A673 (cell line): Measurements from ENCODE around the gene IL34.

Experiments used
- EZH2 ChIP-seq: fragments of 200-600 bp; sonication (generic); IDR thresholded peaks from 2 replicates; pipeline ENCODE4 v1.6.1; 2017; ENCODE audit warnings: borderline replicate concordance, low read depth, mild to moderate bottlenecking, mixed read lengths, antibody characterized with exemption, low read length; ENCODE audit not compliant: poor library complexity, severe bottlenecking
- TF ChIP-seq, protein P1 (sequence below): fragments of 300-800, 200-600 bp; sonication (generic); conservative IDR thresholded peaks from 2 replicates; pipeline ENCODE4 v1.5.1; 2017; ENCODE audit warnings: low read depth, mild to moderate bottlenecking, antibody characterized with exemption, low read length, moderate library complexity, mixed read lengths

DNA sequence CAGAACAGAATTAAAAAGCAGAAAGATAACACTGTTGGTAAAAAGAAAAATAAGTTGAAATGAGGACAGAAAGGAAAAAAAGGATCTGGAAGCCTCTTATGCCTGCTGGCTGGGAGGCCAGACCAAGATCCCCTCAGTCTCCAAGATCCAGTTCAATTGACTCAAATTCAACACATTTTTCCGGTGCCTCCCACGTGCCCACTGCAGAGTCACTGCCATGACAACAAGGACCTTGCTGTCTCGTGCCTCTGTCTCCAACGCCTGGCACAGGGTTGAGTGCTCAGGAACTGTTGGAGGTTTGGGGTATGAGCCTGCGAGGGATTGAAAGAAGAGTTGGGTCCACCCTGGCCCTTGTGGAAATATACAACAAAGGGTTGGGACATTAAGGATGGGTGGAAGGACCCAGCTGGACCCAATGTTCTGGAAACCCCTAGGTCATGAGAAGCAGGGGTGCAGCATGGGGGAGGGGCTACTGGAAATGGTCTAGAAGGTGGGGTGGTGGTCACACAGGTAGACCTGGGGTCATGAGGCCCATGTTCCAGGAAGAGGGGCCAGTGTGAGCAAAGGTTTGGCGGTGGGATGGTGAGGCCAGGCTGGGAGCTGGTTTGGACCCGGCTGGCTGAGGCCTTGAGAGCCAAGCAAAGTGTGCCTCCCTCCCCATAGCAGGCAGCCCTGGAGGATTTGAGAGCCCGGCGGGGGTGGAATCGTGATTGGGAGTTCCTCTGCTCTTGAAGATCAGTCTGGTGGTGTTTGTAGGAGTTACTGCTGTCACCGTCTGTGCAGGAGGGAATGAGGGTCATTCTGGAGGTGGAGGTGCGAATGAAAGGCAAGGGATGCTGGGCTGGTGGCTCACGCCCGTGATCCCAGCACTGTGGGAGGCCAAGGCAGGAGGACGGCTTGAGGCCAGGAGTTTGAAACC is 1.3 kb downstream of the IL34 start:
- TF ChIP-seq, protein P1, sequence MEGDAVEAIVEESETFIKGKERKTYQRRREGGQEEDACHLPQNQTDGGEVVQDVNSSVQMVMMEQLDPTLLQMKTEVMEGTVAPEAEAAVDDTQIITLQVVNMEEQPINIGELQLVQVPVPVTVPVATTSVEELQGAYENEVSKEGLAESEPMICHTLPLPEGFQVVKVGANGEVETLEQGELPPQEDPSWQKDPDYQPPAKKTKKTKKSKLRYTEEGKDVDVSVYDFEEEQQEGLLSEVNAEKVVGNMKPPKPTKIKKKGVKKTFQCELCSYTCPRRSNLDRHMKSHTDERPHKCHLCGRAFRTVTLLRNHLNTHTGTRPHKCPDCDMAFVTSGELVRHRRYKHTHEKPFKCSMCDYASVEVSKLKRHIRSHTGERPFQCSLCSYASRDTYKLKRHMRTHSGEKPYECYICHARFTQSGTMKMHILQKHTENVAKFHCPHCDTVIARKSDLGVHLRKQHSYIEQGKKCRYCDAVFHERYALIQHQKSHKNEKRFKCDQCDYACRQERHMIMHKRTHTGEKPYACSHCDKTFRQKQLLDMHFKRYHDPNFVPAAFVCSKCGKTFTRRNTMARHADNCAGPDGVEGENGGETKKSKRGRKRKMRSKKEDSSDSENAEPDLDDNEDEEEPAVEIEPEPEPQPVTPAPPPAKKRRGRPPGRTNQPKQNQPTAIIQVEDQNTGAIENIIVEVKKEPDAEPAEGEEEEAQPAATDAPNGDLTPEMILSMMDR = no peak
- TF ChIP-seq EZH2 = no peak
